SW480 (cell line): ENCODE results near the gene ABHD12.
A peak's percentile ranks its signal among the peaks of the same experiment; 100 is the strongest.
"Not testable (repeated sequence)": the region's sequence is repeated elsewhere in the genome, so short reads cannot be mapped to it uniquely, and the experiment has no call there.

Source experiments
- DNase-seq: peaks from one replicate; pipeline ENCODE4 v3.0.0-alpha.2; 2016; ENCODE audit warnings: low spot score

Gene ABHD12

GRCh38 chr20:25390538-25391528 is at the start of gene ABHD12:
Gene ABHD12, minus strand, starts transcription at chr20:25390835. Its CDS starts 132 bp downstream, at chr20:25390703.
- DNase-seq = peak; percentile 99

DNA sequence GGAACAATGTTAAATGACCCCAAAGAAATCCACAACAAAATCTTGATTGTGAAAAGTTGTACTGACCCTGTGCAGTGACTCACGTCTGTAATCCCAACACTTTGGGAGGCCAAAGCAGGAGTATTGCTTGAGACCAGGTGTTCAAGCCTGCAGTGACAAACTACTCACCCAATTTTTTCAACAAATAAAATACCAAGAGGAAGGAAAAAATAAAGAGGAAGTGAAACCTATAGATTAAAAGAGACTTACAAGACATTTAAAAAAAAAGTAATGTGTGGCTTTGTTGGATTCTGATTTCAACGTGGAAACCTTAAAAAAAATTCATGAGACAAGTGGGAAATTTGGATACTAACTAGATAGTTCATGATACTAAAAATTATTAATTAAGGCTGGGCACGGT is 48.7 kb upstream of the ABHD12 start:
- no peak for DNase-seq

DNA sequence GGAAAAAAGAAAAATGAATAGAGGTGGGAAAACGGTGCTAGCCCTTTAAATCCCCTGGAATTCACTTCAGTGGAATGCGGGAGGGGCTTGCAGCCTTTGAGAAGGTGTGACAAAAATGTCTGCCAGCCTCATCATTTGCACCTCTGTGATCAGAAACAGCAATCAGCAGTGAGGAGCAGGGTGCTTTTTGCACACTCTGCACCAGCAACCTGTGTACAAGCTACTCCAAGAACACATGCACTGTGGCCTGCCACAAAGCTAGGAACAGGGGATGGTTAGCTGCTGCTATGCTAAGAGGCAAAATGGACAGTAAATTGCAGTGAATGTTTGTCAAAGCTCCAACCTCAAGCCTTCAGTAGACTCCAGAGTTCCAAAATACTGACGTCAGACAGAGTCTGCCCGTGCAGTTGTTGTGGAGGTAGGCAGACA is 46.5 kb upstream of the ABHD12 start:
- peak; percentile 37 for DNase-seq

DNA sequence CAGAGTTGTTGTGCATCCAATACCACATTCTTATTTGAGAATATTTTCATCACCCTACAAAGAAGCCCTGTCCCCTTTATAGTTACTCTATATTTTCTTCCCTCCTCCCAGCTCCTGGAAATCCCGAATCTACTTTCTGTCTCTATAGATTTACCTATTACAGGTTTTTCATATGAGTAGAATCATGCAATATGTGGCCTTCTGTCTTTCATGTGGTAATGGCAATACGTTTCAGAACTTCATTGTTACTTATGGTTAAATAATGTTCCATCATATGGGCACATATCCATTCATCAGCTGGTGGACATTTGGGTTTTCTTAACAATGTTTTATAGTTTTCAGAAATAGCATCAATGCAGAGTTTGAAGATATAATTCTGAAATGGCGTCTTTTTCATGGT is 33.9 kb upstream of the ABHD12 start:
- DNase-seq = no peak

GRCh38 chr20:25422032-25422431 is 31.4 kb upstream of the ABHD12 start:
- DNase-seq = no peak

GRCh38 chr20:25421102-25421501 is 30.5 kb upstream of the ABHD12 start:
- DNase-seq = no peak

GRCh38 chr20:25418776-25419175 is 28.1 kb upstream of the ABHD12 start:
- peak; percentile 33 for DNase-seq

DNA sequence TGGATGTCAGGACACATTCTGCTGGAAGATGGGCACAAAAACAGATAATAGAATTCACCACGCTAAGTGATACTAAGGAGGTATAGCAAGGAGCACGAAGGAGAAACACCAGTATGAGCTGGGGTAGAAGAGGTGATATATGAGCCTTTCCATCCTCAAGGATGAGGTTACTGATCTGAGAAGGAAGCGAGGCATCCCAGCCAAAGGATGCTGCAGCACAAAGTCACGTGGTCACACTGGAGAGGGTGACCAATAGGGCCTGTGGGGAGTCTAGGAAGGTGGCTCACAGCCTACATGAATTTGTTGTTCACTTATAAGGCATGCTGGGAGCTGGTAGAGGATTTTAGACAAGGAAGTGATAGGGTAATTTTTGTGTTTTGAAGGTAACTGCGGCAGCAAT is 18.3 kb upstream of the ABHD12 start:
- DNase-seq = no peak

DNA sequence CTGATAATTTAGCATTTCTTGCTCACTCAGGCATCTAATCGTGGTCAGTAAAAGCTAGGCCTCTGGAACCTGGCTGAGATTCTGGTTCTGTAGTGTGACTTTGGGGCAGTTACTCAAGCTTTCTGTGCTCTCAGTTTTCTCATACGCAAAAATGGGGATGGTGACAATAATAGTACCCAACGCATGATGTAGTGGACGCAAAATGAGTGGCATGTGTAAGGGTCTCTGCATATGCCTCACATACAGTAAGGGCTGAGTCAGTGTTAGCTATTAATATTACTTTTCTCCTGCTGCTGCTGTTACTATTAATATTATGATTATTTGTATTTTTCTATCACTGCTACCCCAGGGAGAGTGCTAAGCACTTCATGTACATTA is 17.5 kb upstream of the ABHD12 start:
- DNase-seq = no peak

DNA sequence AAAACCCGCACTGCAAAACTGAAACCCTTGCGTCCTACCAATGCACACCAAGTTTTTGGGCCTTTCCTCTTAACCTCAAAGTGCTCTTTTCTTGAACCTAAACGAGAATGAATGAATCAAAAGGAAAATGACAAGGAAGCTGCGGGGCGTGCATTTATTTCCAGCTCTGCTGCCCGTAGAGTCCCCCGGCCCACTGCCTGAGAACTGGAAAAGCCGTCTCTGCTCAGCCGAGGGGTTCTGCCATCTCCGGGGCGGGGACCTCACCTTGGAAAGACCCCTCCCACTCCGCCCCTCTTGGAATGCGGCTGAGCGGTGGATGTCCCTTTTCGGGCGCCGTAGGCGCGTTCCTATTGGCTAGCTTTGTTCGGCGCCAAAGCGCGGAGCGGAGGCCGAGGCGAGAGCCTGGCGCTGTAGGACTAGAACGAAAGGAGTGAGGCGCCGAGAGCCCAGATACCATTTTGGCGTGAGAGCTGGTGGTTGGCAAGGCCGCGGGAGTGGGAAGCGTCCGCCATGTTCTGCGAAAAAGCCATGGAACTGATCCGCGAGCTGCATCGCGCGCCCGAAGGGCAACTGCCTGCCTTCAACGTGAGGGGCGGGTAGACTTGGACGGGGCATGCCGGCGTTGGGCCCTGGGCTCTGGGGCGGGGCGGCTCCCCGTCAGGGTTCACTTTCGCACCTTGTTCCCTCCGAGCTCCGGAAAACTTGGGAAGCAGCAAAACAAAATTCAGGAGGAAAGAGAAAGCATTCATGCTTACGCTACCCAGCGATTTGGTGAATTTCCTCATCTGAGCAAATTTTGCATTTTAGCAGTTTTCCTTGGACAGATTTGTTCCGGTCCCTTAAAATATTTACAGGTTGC is 16.9 kb upstream of the ABHD12 start, which contains the start of gene GINS1:
GINS1 (plus strand) TSS at position 363 of the 859 bp plus-strand sequence; CDS start at position 511, 148 bp downstream.
- DNase-seq = peak; percentile 95

- no peak for DNase-seq
Measured at GRCh38 chr20:25402583-25402982, 11.9 kb upstream of the ABHD12 start.

GRCh38 chr20:25400291-25400732 is 9.7 kb upstream of the ABHD12 start:
- DNase-seq = not testable (repeated sequence)

DNA sequence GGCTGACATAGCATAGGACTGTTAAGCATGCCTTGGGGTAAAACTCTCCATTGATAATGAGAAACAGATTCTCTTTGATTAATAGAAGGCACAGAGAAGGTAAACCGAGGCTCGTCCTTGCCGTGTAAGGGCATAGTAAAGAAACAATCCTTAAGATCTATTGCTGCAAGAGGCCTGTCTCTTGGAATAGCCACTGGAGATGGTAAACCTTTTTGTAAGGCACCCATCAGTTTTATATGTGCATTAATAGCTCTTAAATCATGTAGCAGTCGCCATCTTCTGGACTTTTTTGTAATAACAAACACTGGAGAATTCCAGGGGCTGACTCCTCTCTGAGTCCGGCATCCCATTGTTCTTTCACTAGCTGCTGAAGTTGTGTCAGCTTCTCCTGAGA is 8.4 kb upstream of the ABHD12 start:
- DNase-seq = peak; percentile 91

DNA sequence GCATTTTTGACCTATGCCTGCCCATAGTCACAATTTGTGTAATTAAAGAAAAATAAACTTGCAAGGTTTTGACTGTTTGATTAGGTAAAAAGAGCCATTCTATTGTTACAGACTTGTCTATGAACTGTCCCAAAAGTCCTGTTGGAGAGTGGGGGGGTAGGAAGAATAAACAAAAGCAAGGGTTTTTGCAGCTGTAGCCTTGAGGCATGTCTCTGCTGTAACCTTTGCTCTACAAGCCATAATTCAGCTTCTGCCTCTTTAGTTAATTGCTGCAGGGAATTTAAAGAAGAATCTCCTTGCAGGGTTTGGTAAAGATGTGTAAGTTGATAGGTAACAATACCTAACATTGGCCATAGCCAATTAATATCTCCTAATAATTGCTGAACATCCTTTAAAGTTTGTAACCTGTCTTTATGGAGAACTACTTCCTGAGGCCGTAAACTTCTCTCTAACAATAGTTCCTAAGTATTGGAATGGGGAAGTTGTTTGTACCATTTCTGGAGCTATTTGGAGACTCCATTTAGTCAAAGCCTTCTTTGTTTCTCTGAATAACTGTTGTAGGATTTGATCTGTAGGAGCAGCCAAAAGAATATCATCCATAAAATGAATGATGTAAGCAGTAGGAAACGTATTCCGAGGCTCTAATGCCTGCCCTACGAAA is 7.9 kb upstream of the ABHD12 start:
- DNase-seq = peak; percentile 61

GRCh38 chr20:25397821-25398220 is 7.2 kb upstream of the ABHD12 start:
- DNase-seq = no peak

- no peak for DNase-seq
Measured at GRCh38 chr20:25397096-25397495, 6.5 kb upstream of the ABHD12 start.

DNA sequence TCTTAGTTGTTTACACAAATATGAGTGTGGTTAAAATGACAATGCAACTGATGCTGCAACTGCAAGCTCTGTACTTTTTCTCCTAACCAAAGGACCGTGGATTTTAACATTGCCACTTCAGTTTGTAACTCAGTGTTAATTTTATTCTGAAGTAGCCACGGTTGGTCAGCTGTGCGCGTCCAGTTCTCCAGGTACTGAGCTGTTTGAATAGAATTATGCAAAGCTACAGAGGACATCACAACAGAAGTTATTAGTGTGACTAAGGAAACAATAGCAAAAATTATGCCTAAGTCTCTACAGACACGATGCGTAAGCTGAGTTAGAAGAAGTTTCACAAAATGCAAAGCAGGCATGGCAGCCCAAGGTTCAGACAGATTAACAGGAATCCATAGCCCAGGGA is 4.4 kb upstream of the ABHD12 start:
- DNase-seq = no peak

DNA sequence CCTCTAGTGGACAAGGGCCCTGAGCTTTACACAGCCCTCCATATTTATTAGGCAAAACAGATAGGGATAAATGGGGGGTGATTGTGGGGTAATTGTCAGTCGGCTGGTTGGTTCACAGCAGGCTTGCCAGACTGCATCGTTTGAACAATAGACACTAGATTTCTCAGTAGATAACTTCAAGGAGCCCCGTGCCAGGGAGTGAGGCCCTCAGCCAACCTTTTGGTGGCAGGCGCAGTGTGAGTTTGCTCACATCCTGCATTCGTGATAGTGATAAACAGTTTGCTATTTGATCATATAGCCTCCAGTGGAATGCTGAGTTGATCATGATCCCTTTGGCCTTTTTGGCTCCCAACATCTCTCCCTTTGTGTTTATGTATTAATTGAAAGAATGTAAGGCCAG is 3.6 kb upstream of the ABHD12 start:
- no peak for DNase-seq

DNA sequence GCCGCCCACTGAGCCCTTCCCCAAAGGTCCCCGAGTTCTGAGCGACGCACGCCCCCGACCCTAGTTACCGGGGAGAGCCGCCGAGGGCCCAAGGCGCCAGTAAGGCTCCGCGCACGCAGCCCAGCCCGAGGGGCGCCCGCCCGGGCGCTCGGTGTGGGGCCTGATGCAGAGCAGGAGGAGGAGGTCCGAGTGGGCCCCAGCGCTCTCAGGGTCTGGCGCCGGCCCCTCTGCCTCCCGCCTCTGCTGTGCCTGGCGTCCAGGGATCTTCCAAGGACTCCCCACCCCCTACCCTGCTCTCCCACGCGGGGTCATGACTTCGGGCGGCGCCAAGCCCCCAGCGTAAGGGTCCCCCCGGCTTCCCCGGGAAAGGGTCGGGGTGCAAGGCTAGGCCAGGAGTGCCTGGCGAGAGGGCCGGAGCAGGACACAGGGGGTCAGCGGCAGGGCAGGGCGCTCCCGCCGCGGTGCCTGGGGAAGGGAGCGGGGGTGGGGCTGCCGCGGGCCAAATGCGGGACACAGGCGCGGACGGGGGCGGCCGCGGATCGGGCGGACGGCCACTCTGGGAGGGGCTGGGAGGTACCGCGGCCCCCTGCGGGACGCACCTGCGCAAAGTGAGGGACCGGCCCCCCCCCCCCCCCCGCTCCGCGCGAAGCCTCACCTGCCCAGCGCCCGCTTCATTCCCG is 637 bp downstream of the ABHD12 start:
- DNase-seq = peak; percentile 34

DNA sequence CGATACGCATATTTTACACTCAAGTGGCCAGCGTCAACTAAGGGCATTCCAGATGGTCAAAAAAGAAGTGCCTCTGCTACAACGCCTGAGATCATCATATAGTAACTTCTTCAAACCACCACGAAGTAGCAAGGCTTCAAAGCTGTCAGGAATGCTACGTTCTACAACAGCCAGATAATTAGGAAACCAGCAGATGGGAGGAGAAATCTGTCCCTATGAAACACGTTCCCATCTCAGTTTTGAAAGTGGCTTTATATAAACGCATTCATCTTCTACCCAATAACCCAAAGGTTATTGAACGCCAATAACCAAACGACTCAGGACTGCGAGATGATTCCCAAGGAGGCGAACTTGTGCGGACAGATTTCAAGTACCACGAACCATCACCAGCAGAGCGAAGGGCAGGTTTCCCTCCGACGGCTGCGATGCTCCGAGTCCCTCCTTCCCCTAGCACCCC is 1.2 kb downstream of the ABHD12 start:
- DNase-seq = peak; percentile 45

GRCh38 chr20:25382704-25383370 is 7.8 kb downstream of the ABHD12 start:
- DNase-seq = no peak
